Endothelial cell (in vitro differentiated cells): ENCODE data around the gene ZNF273. TPM values are rescaled to one million over a fixed set of nuclear protein-coding genes. Genes with fewer than 3 reads are reported as not detected.
A peak's percentile ranks its signal among the peaks of the same experiment; 100 is the strongest.
"Not testable (repeated sequence)": the region's sequence is repeated elsewhere in the genome, so short reads cannot be mapped to it uniquely, and the experiment has no call there.

ENCODE experiments used
- DNase-seq: peaks from one replicate; pipeline ENCODE4 v3.0.0; 2021; ENCODE audit warnings: low spot score
- H3K27ac Mint-ChIP-seq: one replicate; pipeline ENCODE4 v1.8.0; 2021; ENCODE audit warnings: mixed read lengths, inconsistent platforms; ENCODE audit not compliant: unreplicated experiment
- H3K27me3 Mint-ChIP-seq: one replicate; pipeline ENCODE4 v1.8.0; 2021; ENCODE audit warnings: mild to moderate bottlenecking, moderate library complexity, mixed read lengths, inconsistent platforms; ENCODE audit not compliant: unreplicated experiment
- H3K36me3 Mint-ChIP-seq: one replicate; pipeline ENCODE4 v1.8.0; 2021; ENCODE audit warnings: mild to moderate bottlenecking, low read depth, mixed read lengths, inconsistent platforms; ENCODE audit not compliant: unreplicated experiment
- H3K4me1 Mint-ChIP-seq: one replicate; pipeline ENCODE4 v1.8.0; 2021; ENCODE audit warnings: mild to moderate bottlenecking, mixed read lengths, inconsistent platforms; ENCODE audit not compliant: unreplicated experiment
- H3K4me3 Mint-ChIP-seq: one replicate; pipeline ENCODE4 v1.8.0; 2021; ENCODE audit warnings: mild to moderate bottlenecking, mixed read lengths, inconsistent platforms; ENCODE audit not compliant: unreplicated experiment
- H3K9me3 Mint-ChIP-seq: one replicate; pipeline ENCODE4 v1.8.0; 2021; ENCODE audit warnings: mixed read lengths, inconsistent platforms; ENCODE audit not compliant: unreplicated experiment
- total RNA-seq: library from RNA; stranded (reverse); fragmentation: NEBNext Ultra II Directional; extraction: Animal tissue kit (Norgen Biotek cat#: 25700); gene quantifications from one replicate; pipeline ENCODE4 v1.2.1, GENCODE V29; 2021; ENCODE audit not compliant: unreplicated experiment
- TF ChIP-seq, protein P1 (sequence below): fragments of 200-600 bp; sonication (generic); IDR thresholded peaks from one replicate; pipeline ENCODE4 v1.5.0; 2021; ENCODE audit warnings: antibody characterized with exemption; ENCODE audit not compliant: unreplicated experiment

Gene ZNF273
- total RNA-seq, 1 donor from 2014 or later: 9.3 TPM

DNA sequence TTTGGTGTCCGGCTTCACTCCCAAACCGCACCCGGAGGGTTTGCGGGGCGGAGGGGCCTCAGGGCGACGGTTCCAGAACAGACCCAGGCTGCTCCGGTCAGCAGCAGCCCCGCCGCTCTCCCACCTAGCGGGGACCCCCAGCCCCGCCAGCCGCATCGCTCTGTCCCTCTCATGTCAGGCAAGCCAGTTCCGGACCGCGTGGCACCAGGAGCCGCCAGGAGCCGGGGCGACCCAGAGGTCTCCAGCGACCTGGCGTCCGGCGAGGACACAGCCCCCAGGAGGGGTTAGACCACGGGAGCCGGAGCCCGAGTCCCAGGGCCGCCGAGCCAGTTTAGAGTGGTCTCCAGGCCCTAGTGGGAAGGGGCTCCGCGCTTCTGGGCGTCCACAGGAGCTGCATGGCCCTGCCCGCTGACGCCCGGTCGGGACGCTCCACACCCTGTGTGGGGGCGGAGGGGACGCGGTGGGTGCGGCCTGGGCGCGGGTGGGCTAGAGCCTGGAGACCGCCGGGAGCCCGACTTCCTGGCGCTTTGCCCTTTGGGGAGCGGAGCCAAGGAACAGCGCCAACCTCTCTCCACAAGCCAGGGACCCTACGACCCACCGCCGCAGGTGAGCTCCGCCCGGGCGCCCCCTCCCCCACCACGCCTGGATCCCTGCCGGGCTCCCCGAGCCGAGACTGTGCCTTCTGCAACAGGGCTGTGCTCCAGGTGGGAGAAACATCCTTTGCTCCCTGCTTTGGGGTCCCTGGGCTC lies 44.4 kb downstream of the ZNF273 start:
- Mint-ChIP-seq H3K27ac (no peak overlapping the region), H3K27me3 (peaks cover 7% of the 10 kb centered on the region), H3K36me3 (no peaks in the 10 kb centered on the region), H3K4me3 (peak overlapping the region; percentile 80), H3K4me1 (peaks cover 5% of the 10 kb centered on the region), H3K9me3 (no peaks in the 10 kb centered on the region)
- TF ChIP-seq, protein P1, sequence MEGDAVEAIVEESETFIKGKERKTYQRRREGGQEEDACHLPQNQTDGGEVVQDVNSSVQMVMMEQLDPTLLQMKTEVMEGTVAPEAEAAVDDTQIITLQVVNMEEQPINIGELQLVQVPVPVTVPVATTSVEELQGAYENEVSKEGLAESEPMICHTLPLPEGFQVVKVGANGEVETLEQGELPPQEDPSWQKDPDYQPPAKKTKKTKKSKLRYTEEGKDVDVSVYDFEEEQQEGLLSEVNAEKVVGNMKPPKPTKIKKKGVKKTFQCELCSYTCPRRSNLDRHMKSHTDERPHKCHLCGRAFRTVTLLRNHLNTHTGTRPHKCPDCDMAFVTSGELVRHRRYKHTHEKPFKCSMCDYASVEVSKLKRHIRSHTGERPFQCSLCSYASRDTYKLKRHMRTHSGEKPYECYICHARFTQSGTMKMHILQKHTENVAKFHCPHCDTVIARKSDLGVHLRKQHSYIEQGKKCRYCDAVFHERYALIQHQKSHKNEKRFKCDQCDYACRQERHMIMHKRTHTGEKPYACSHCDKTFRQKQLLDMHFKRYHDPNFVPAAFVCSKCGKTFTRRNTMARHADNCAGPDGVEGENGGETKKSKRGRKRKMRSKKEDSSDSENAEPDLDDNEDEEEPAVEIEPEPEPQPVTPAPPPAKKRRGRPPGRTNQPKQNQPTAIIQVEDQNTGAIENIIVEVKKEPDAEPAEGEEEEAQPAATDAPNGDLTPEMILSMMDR: no peak
- DNase-seq: peak; percentile 28

DNA sequence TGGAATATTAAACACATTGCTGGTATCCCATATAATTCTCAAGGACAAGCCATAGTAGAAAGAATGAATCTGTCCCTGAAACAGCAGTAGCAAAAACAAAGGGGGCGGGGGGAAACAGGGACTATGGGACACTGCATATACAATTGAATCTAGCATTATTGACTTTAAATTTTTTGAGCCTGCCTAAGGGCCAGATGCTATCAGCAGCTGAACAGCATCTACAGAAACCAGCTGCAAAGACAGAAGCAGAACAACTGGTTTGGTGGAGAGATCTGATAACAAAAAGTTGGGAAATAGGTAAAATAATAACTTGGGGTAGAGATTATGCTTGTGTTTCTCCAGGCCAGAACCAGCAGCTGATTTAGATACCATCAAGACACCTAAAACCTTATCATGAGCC lies 45.7 kb downstream of the ZNF273 start:
- not testable (repeated sequence) for H3K4me3 Mint-ChIP-seq, H3K27me3 Mint-ChIP-seq, H3K27ac Mint-ChIP-seq, H3K36me3 Mint-ChIP-seq, H3K4me1 Mint-ChIP-seq, H3K9me3 Mint-ChIP-seq, DNase-seq

DNA sequence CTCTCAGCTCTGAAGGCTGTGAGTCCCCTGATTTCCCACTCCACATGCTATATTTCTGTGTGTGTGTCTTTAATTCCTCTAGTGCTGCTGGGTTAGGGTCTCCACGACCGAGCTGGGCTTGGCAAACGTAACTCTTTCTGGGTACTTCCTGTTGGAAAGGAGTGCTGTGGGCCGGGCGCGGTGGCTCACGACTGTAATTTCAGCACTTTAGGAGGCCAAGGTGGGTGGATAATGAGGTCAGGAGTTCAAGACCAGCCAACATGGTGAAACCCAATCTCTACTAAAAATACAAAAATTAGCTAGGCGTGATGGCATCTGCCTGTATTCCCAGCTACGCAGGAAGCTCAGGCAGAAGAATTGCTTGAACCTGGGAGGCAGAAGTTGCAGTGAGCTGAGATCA lies 47.6 kb downstream of the ZNF273 start:
- not testable (repeated sequence) for H3K4me1 Mint-ChIP-seq, DNase-seq, H3K4me3 Mint-ChIP-seq, H3K27ac Mint-ChIP-seq, H3K36me3 Mint-ChIP-seq, H3K9me3 Mint-ChIP-seq
- H3K27me3 Mint-ChIP-seq: peaks cover 10% of the 10 kb centered on the region

GRCh38 chr7:64951250-64951848 lies 48.3 kb downstream of the ZNF273 start:
- no peak for DNase-seq
- Mint-ChIP-seq H3K4me3 (no peak overlapping the region), H3K36me3 (peaks cover 3% of the 10 kb centered on the region), H3K27me3 (peaks cover 10% of the 10 kb centered on the region), H3K9me3 (no peaks in the 10 kb centered on the region), H3K27ac (no peak overlapping the region), H3K4me1 (peaks cover 7% of the 10 kb centered on the region)
- TF ChIP-seq, protein P1: peak; percentile 75

DNA sequence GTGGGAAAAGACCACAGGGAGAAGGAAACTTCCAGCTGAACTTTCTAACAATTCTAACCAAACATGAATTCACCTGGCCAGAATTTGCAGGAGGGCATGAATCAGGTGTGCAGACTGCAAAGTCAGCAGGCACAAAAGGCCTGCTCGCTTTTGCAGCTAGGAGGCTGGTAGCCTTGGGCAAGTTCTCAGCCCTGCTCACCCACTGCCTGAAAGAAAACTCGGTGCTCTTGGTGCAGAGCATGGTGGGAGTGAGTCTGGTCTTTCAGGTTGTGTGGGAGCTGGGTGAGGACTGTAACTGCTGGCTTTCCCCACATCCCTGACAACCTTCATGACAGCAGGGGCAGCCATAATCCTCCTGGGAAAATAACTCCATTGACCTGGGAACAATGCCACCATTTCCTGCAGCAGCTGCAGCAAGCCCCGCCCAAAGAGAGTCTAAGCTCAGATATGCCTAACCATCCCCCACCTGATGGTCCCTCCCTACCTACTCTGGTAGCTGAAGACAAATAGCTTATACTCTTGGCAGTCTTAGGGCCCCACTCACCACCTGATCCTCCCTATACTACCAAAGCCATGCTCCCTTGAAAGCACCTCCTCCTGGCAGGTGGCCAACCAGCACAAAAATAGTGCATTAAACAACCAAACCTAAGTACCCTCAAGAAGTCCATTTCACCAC lies 56.1 kb downstream of the ZNF273 start:
- no peak for DNase-seq
- H3K27me3 Mint-ChIP-seq: peaks cover 3% of the 10 kb centered on the region
- H3K4me3 Mint-ChIP-seq: no peak overlapping the region
- peaks cover 5% of the 10 kb centered on the region for H3K36me3 Mint-ChIP-seq
- no peaks in the 10 kb centered on the region for H3K4me1 Mint-ChIP-seq
- H3K9me3 Mint-ChIP-seq: peaks cover 5% of the 10 kb centered on the region
- TF ChIP-seq, protein P1: no peak
- H3K27ac Mint-ChIP-seq: no peak overlapping the region

DNA sequence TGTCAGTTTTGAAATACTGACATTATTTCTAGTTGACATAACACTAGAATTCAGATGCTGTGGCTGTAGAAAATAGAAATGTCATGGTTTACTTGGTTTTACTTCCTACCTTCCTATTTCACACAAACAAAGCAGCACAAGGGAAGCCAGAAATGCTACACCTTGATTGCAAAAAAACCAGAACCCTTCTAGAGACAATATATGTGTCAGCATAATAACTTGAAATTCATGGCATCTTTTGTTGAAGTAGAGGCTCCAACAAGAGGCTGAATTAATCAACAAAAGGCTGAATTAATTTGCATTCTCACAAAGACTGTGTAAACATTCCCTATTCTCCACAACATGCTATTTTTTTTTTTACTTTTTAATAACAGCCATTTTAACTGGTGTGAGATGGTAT lies 62.5 kb downstream of the ZNF273 start:
- H3K36me3 Mint-ChIP-seq: peaks cover 16% of the 10 kb centered on the region
- no peak overlapping the region for H3K4me3 Mint-ChIP-seq
- H3K27ac Mint-ChIP-seq: no peak overlapping the region
- TF ChIP-seq, protein P1: no peak
- peaks cover 6% of the 10 kb centered on the region for H3K27me3 Mint-ChIP-seq
- DNase-seq: no peak
- no peaks in the 10 kb centered on the region for H3K4me1 Mint-ChIP-seq
- H3K9me3 Mint-ChIP-seq: peaks cover 15% of the 10 kb centered on the region
